OCI-LY7 (cell line): ENCODE measurements around the gene ZBBX.

Experiments
- EZH2phosphoT487 ChIP-seq: fragments of 200-600 bp; sonication (generic); IDR thresholded peaks from 2 replicates; pipeline ENCODE4 v1.6.1; 2018; ENCODE audit warnings: low read depth, borderline replicate concordance, mild to moderate bottlenecking, mixed run types, antibody characterized with exemption, low read length, moderate library complexity, mixed read lengths
- TF ChIP-seq, protein P1 (sequence below): fragments of 200-600 bp; sonication (generic); conservative IDR thresholded peaks from 2 replicates; pipeline ENCODE4 v1.5.1; 2014; ENCODE audit warnings: mild to moderate bottlenecking, antibody characterized with exemption, low read length, moderate library complexity, mixed read lengths

DNA sequence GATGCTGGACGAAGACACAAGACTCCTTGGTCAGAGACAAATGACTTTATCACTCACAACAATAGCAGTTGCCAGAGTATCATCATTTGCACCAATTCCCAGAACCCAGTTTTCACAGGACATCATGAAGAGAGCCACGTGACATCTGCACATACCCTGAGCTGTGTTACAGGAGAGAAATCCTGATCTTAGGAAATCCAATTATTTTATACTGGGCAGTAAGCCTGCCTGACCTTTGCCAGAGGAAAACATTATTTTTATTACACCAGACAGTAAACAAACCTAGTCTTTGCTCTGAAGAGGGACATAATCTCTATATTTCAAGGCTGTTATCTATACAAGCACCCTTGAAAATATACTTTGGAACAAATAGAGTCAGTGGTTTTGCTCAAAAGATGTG, 77.4 kb downstream of the ZBBX start:
- TF ChIP-seq, protein P1, sequence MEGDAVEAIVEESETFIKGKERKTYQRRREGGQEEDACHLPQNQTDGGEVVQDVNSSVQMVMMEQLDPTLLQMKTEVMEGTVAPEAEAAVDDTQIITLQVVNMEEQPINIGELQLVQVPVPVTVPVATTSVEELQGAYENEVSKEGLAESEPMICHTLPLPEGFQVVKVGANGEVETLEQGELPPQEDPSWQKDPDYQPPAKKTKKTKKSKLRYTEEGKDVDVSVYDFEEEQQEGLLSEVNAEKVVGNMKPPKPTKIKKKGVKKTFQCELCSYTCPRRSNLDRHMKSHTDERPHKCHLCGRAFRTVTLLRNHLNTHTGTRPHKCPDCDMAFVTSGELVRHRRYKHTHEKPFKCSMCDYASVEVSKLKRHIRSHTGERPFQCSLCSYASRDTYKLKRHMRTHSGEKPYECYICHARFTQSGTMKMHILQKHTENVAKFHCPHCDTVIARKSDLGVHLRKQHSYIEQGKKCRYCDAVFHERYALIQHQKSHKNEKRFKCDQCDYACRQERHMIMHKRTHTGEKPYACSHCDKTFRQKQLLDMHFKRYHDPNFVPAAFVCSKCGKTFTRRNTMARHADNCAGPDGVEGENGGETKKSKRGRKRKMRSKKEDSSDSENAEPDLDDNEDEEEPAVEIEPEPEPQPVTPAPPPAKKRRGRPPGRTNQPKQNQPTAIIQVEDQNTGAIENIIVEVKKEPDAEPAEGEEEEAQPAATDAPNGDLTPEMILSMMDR, result no peak
- TF ChIP-seq EZH2phosphoT487, result no peak
